NCI-H345 (cell line): Measurements from ENCODE around the gene NLGN4Y.

Source experiments
- DNase-seq: peaks from one replicate; lab custom pipeline; 2025; lab: John Stamatoyannopoulos, UW

The NLGN4Y gene

GRCh38 chrY:14524272-14525231 lies at the start of gene NLGN4Y:
NLGN4Y (plus strand) TSS chrY:14524529; CDS start chrY:14622120, 97,591 bp downstream.
- no peak for DNase-seq

- DNase-seq = no peak
These were observed 38.4 kb upstream of the NLGN4Y start for GRCh38 chrY:14485935-14486334.

- DNase-seq = no peak
These were observed 34.1 kb upstream of the NLGN4Y start for GRCh38 chrY:14490226-14490625.

- DNase-seq = no peak
These were observed 26.3 kb upstream of the NLGN4Y start for GRCh38 chrY:14498071-14498470.

GRCh38 chrY:14504592-14504991 lies 19.7 kb upstream of the NLGN4Y start:
- DNase-seq = no peak

- DNase-seq = no peak
These were observed 1.9 kb upstream of the NLGN4Y start for GRCh38 chrY:14522379-14522950.

- DNase-seq = no peak
These were observed 648 bp upstream of the NLGN4Y start for GRCh38 chrY:14523491-14524271.

- DNase-seq = no peak
These were observed 986 bp downstream of the NLGN4Y start for GRCh38 chrY:14525315-14525714.

GRCh38 chrY:14528361-14528760 lies 4.0 kb downstream of the NLGN4Y start:
- DNase-seq = no peak

GRCh38 chrY:14536703-14537102 lies 12.4 kb downstream of the NLGN4Y start:
- DNase-seq = no peak

GRCh38 chrY:14543506-14543905 lies 19.2 kb downstream of the NLGN4Y start:
- DNase-seq = no peak

GRCh38 chrY:14581294-14581693 lies 57.0 kb downstream of the NLGN4Y start:
- DNase-seq = no peak

- DNase-seq = no peak
These were observed 62.4 kb downstream of the NLGN4Y start for GRCh38 chrY:14586725-14587124.

- no peak for DNase-seq
These were observed 77.0 kb downstream of the NLGN4Y start for GRCh38 chrY:14601372-14601771.

- DNase-seq = no peak
These were observed 93.3 kb downstream of the NLGN4Y start for GRCh38 chrY:14617625-14618024.

- DNase-seq = no peak
These were observed 94.2 kb downstream of the NLGN4Y start for GRCh38 chrY:14618513-14618912.

- no peak for DNase-seq
These were observed 103.9 kb downstream of the NLGN4Y start for GRCh38 chrY:14628208-14628607.

- DNase-seq = no peak
These were observed 107.3 kb downstream of the NLGN4Y start for GRCh38 chrY:14631676-14632075.

GRCh38 chrY:14633718-14634117 lies 109.4 kb downstream of the NLGN4Y start:
- DNase-seq = no peak

- DNase-seq = no peak
These were observed 110.6 kb downstream of the NLGN4Y start for GRCh38 chrY:14634954-14635353.

- DNase-seq = no peak
These were observed 113.2 kb downstream of the NLGN4Y start for GRCh38 chrY:14637551-14637950.

GRCh38 chrY:14641853-14642252 lies 117.5 kb downstream of the NLGN4Y start:
- DNase-seq = no peak
